Activated CD8-positive, alpha-beta memory T cell treated with anti-CD3 and anti-CD28 coated beads, Interleukin-2, amount 10 ng/mL, durations not matched to agents 7 days and 5 days (primary cell): ENCODE results near the gene KRTAP12-1. TPM values are rescaled to one million over a fixed set of nuclear protein-coding genes. Genes with fewer than 3 reads are reported as not detected.
"Not testable (repeated sequence)": the region's sequence is repeated elsewhere in the genome, so short reads cannot be mapped to it uniquely, and the experiment has no call there.

Experiments
- ATAC-seq: fragments of 150-1000 bp; cut with Tn5 transposase; one replicate; pipeline ENCODE4 v1.10.0; 2021; ENCODE audit warnings: moderate library complexity
- CTCF ChIA-PET: fragments of 350-600 bp; sonication (Branson Sonifier 250); formaldehyde crosslinking; loops from one replicate; lab custom pipeline; 2021; ENCODE audit warnings: antibody characterized with exemption; lab: Charles Lee
- DNase-seq: peaks from one replicate; pipeline ENCODE4 v3.0.0-alpha.2; 2020
- H3K27ac Mint-ChIP-seq: one replicate; pipeline ENCODE4 v1.8.0; 2021; ENCODE audit warnings: mild to moderate bottlenecking, mixed read lengths
- H3K27me3 Mint-ChIP-seq: one replicate; pipeline ENCODE4 v1.8.0; 2021; ENCODE audit warnings: mixed read lengths
- H3K36me3 Mint-ChIP-seq: one replicate; pipeline ENCODE4 v1.8.0; 2021; ENCODE audit warnings: mild to moderate bottlenecking, mixed read lengths
- H3K4me1 Mint-ChIP-seq: one replicate; pipeline ENCODE4 v1.8.0; 2021; ENCODE audit warnings: mixed read lengths
- H3K4me3 Mint-ChIP-seq: one replicate; pipeline ENCODE4 v1.8.0; 2021; ENCODE audit warnings: mild to moderate bottlenecking, moderate library complexity, mixed read lengths
- H3K9me3 Mint-ChIP-seq: one replicate; pipeline ENCODE4 v1.8.0; 2022; ENCODE audit warnings: low read depth, mixed read lengths
- total RNA-seq, 2 experiments: library from RNA; stranded (reverse); gene quantifications; one replicate each; pipeline ENCODE4 v1.2.3, GENCODE V29; 2021

The KRTAP12-1 gene
- total RNA-seq, 2 experiments from 2014 or later, result not detected

DNA sequence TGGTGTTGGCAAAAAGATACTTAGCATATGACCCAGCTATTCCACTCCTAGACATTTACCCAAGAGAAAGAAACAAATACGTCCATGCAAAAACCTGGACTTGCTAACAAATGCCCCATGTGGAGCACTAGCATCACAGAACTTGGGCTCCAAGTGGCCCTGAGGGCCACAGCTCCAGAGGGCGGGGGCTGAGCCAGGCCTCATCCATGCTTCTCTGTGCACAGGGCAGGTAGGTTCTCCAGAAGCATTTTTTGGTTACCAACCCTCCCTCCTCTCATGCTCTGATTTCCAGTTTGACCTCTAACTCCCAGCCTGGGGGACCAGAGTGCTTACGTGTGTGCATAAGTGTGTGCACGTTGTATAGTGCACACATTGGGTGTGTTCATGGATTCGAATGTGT lies 17.3 kb downstream of the KRTAP12-1 start:
- peaks cover 10% of the 10 kb centered on the region for H3K9me3 Mint-ChIP-seq
- no peak for DNase-seq
- H3K27ac Mint-ChIP-seq, result no peak overlapping the region
- H3K4me3 Mint-ChIP-seq, result no peak overlapping the region
- peaks cover 16% of the 10 kb centered on the region for H3K36me3 Mint-ChIP-seq
- CTCF ChIA-PET, result no interaction called here
- H3K27me3 Mint-ChIP-seq, result peaks cover 20% of the 10 kb centered on the region
- peaks cover 5% of the 10 kb centered on the region for H3K4me1 Mint-ChIP-seq
- ATAC-seq, result no peak

GRCh38 chr21:44661567-44661966 lies 20.4 kb downstream of the KRTAP12-1 start:
- CTCF ChIA-PET, H3K4me3 Mint-ChIP-seq, H3K27ac Mint-ChIP-seq, H3K27me3 Mint-ChIP-seq, ATAC-seq, DNase-seq: not testable (repeated sequence)
- Mint-ChIP-seq H3K9me3 (peaks cover 14% of the 10 kb centered on the region), H3K36me3 (peaks cover 35% of the 10 kb centered on the region), H3K4me1 (peaks cover 37% of the 10 kb centered on the region)

DNA sequence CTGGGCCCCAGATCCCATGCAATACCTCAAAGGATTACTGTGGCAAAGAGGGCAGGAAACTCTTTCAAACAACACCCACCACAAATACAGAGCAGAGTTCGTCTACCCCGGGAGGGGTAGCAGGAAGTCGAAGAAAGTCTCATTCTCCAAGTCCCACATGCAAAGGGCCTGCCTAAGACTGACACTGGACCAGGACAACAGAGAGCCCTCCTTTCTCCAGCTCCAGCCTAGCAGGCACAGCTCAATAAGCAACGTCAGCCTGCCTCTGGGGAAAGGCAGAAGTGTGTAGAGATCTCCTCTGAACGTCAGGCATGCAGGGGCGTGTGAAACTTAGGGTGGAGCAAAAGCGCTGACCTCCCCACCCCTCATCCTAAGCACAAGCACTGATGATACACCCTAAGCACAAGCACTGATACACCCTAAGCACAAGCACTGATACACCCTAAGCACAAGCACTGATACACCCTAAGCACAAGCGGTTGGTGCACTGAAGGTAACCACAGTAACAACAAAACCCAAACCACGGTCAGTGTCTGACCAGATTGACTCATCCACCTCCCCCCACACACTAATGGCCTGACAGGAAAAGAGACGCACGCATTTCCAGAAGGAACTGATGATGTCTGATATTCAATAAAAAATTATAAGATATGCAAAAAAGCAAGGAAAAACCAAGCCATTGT lies 22.9 kb downstream of the KRTAP12-1 start:
- Mint-ChIP-seq H3K4me1 (peaks cover 58% of the 10 kb centered on the region), H3K9me3 (peaks cover 21% of the 10 kb centered on the region), H3K36me3 (peaks cover 48% of the 10 kb centered on the region), H3K27me3 (peaks cover 4% of the 10 kb centered on the region), H3K4me3 (peak overlapping the region; percentile 23), H3K27ac (peak overlapping the region; percentile 96)
- CTCF ChIA-PET, result interaction anchor here (1.0 to 1.5 kb wide), 2 partner anchors 9 to 27 kb away, joined by 3 to 4 read pairs; no protein-coding TSS in a partner anchor
- ATAC-seq (peak; percentile 59), DNase-seq (peak; percentile 67)

DNA sequence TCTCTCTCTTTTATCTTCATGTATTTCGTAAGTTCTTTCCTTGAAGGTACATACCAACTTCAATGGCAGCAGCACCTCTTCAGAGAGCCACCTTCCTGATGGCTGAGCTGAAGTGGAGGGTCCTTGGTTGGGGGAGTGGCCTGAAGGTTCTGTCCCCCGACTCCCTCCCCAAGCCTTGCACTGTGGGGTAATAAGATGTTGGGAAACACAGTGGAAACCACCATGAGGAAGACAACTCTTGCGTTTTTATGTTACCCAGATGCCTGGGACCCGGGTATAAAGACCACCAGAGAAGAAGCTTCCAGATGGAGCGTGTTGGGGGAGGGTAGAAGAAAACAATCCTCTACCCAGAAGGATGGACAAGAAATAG lies 23.4 kb downstream of the KRTAP12-1 start:
- Mint-ChIP-seq H3K4me3 (peak overlapping the region; percentile 23), H3K27me3 (peaks cover 4% of the 10 kb centered on the region), H3K27ac (peak overlapping the region; percentile 96), H3K9me3 (peaks cover 21% of the 10 kb centered on the region), H3K4me1 (peaks cover 63% of the 10 kb centered on the region), H3K36me3 (peaks cover 53% of the 10 kb centered on the region)
- no peak for DNase-seq
- CTCF ChIA-PET, result interaction anchor here (1.0 to 1.6 kb wide), 3 partner anchors 9 to 143 kb away, joined by 3 to 4 read pairs (median 3); partner anchors contain the start of gene UBE2G2
- ATAC-seq, result no peak

GRCh38 chr21:44657635-44658540 lies 24.1 kb downstream of the KRTAP12-1 start, which contains the start of gene KRTAP12-3:
Gene KRTAP12-3, plus strand, starts transcription at chr21:44657932. Its CDS starts 48 bp downstream, at chr21:44657980.
- DNase-seq, result peak; percentile 70
- H3K27ac Mint-ChIP-seq, result peak within 1 kb of the TSS; percentile 96
- CTCF ChIA-PET, result interaction anchor here (1.0 to 1.6 kb wide), 4 partner anchors 8 to 144 kb away, joined by 3 to 4 read pairs (median 4); partner anchors contain the start of gene UBE2G2
- H3K27me3 Mint-ChIP-seq, result peaks cover 4% of the 10 kb centered on the region
- ATAC-seq, result peak; percentile 84
- H3K4me3 Mint-ChIP-seq, result peak within 1 kb of the TSS; percentile 61
- peaks cover 64% of the 10 kb centered on the region for H3K4me1 Mint-ChIP-seq
- peaks cover 54% of the 10 kb centered on the region for H3K36me3 Mint-ChIP-seq
- H3K9me3 Mint-ChIP-seq, result peaks cover 19% of the 10 kb centered on the region

GRCh38 chr21:44656868-44657267 lies 25.1 kb downstream of the KRTAP12-1 start:
- H3K4me1 Mint-ChIP-seq, result peaks cover 64% of the 10 kb centered on the region
- peak overlapping the region; percentile 61 for H3K4me3 Mint-ChIP-seq
- DNase-seq (no peak), ATAC-seq (no peak)
- H3K27me3 Mint-ChIP-seq, result no peaks in the 10 kb centered on the region
- CTCF ChIA-PET, result interaction anchor here (1.2 kb wide), 1 partner anchor 137 kb away, joined by 4 read pairs; no protein-coding TSS in a partner anchor
- H3K9me3 Mint-ChIP-seq, result peaks cover 16% of the 10 kb centered on the region
- H3K27ac Mint-ChIP-seq, result peak overlapping the region; percentile 96
- peaks cover 50% of the 10 kb centered on the region for H3K36me3 Mint-ChIP-seq

DNA sequence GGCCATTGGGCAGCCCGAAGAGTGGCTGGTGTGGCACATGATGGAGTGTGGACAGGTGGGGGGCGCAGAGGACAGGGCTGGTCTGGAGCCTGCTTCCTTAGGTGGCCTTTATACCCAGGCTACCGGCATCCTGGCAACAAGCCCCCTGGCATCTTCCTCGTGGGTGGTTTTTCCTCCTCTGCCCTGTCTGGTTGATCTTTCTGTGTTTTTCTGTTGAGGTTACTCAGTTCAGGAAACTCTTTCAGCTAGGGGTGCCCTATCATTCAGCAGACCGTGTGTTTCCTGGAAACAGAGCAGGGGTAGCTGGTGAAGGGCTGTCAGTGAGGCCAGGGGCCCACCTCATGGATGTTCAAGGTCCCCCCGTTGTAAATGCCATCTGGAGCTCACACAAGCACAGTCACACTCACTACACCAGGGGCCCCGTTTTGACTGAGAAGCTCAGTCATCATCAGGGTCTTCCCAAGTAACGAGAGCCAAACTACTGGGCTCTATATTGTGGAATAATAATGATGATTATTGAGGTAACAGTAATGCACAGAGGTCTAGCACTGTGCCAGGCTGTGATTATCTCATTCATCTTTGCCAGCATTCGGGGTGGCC lies 27.3 kb downstream of the KRTAP12-1 start, which contains the start of gene KRTAP12-4:
Gene KRTAP12-4 (minus strand): TSS at position 84 of the 600 bp plus-strand sequence. CDS start 45 bp downstream, at position 39.
- DNase-seq (no peak), ATAC-seq (no peak)
- Mint-ChIP-seq H3K4me1 (peaks cover 62% of the 10 kb centered on the region), H3K27me3 (no peaks in the 10 kb centered on the region), H3K9me3 (peaks cover 15% of the 10 kb centered on the region), H3K27ac (peak within 1 kb of the TSS; percentile 70), H3K36me3 (peaks cover 40% of the 10 kb centered on the region), H3K4me3 (no peak within 1 kb of the TSS)
- CTCF ChIA-PET, result interaction anchor here (1.3 kb wide), 1 partner anchor 144 kb away, joined by 4 read pairs; no protein-coding TSS in a partner anchor

GRCh38 chr21:44653656-44654575 lies 28.0 kb downstream of the KRTAP12-1 start:
- no peak overlapping the region for H3K4me3 Mint-ChIP-seq

DNA sequence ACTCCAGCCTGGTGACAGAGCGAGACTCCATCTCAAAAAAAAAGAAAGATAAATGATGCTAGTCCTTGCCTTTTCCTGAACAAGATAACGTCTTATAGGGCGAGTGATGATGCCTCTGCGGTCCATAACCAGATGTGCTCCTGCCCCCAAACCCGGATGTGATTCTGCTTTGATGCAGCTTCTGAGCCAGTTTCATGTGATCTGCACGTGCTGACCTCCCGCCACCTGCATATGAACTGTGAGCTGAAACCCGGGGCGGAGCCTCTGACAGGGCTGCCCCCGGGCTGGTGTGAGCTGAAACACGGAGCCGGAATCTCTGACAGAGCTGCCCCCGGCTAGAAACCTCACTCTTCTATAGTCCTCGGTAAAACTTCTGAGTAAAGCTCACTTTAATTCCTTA lies 28.8 kb downstream of the KRTAP12-1 start:
- DNase-seq (no peak), ATAC-seq (no peak)
- Mint-ChIP-seq H3K27me3 (no peaks in the 10 kb centered on the region), H3K4me1 (peaks cover 46% of the 10 kb centered on the region), H3K36me3 (peaks cover 33% of the 10 kb centered on the region), H3K4me3 (no peak overlapping the region), H3K9me3 (peaks cover 15% of the 10 kb centered on the region), H3K27ac (no peak overlapping the region)
- CTCF ChIA-PET, result no interaction called here

More at GRCh38 chr21:44653656-44654575, 28.0 kb downstream of the KRTAP12-1 start:
- Mint-ChIP-seq H3K36me3 (peaks cover 37% of the 10 kb centered on the region), H3K27ac (peak overlapping the region; percentile 56), H3K27me3 (no peaks in the 10 kb centered on the region), H3K4me1 (peaks cover 54% of the 10 kb centered on the region), H3K9me3 (peaks cover 15% of the 10 kb centered on the region)
- DNase-seq (peak; percentile 53), ATAC-seq (no peak)
- CTCF ChIA-PET, result no interaction called here

GRCh38 chr21:44650973-44651675 lies 30.8 kb downstream of the KRTAP12-1 start:
- Mint-ChIP-seq H3K9me3 (peaks cover 5% of the 10 kb centered on the region), H3K27ac (no peak overlapping the region), H3K4me3 (no peak overlapping the region), H3K4me1 (peaks cover 26% of the 10 kb centered on the region), H3K27me3 (no peaks in the 10 kb centered on the region), H3K36me3 (peaks cover 15% of the 10 kb centered on the region)
- ATAC-seq, result no peak
- CTCF ChIA-PET, result no interaction called here
- no peak for DNase-seq

DNA sequence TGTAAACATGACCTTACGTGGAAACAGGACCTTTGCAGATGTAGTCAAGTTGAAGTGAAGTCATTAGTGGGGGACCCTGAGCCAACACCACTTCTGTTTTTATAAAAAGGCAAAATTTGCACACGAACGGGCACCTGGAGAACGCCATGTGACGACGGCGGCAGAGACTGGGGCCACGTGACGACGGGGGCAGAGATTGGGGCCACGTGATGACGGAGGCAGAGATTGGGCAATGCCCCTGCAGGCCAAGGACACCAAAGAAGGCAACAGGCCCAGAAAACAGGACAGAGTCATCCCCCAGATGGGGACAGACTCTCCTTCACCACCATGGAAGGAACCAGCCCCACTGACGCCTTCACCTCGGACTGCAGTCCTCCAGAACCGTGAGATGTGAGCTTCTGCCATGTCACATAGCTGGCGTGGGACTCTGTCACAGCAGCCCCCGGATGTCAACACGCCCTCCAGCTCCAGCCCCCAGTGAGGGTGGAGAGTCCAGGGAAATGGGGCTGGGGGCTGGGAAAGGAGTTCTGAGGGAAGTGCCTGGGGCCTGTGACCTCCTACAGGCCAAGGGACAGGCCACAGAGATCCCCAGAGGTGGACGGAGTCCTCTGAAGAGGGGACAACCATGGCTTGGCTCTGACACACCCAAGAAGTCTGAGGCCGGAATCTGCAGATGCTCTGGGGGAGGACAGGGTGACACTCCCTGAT lies 31.5 kb downstream of the KRTAP12-1 start:
- no peak for DNase-seq
- Mint-ChIP-seq H3K27ac (no peak overlapping the region), H3K9me3 (peaks cover 2% of the 10 kb centered on the region), H3K4me3 (no peak overlapping the region), H3K27me3 (no peaks in the 10 kb centered on the region), H3K36me3 (peaks cover 11% of the 10 kb centered on the region), H3K4me1 (peaks cover 23% of the 10 kb centered on the region)
- ATAC-seq, result no peak
- CTCF ChIA-PET, result interaction anchor here (1.4 kb wide), 1 partner anchor 8 kb away, joined by 4 read pairs; no protein-coding TSS in a partner anchor
